Stimulated activated CD8-positive, alpha-beta memory T cell treated with anti-CD3 and anti-CD28 coated beads, Interleukin-15, amount 100 ng/mL, for 1 hour (primary cell): Measurements from ENCODE around the gene HNRNPH1.
"Not testable (repeated sequence)": the region's sequence is repeated elsewhere in the genome, so short reads cannot be mapped to it uniquely, and the experiment has no call there.

ENCODE experiments used
- DNase-seq: peaks from one replicate; pipeline ENCODE4 v3.0.0-alpha.2; 2020; ENCODE audit warnings: low read depth

HNRNPH1 gene

GRCh38 chr5:179623003-179623905 is at the start of gene HNRNPH1:
TSS of gene HNRNPH1 (minus strand) at chr5:179623671. CDS start at chr5:179623133, 538 bp downstream.
- peak; percentile 97 for DNase-seq

GRCh38 chr5:179668391-179668790 is 44.9 kb upstream of the HNRNPH1 start:
- no peak for DNase-seq

GRCh38 chr5:179661647-179662046 is 38.2 kb upstream of the HNRNPH1 start:
- not testable (repeated sequence) for DNase-seq

GRCh38 chr5:179658179-179658856 is 34.8 kb upstream of the HNRNPH1 start:
- not testable (repeated sequence) for DNase-seq

GRCh38 chr5:179657302-179658178 is 34.1 kb upstream of the HNRNPH1 start:
- not testable (repeated sequence) for DNase-seq

GRCh38 chr5:179653135-179653534 is 29.7 kb upstream of the HNRNPH1 start:
- not testable (repeated sequence) for DNase-seq

- not testable (repeated sequence) for DNase-seq
Measured at GRCh38 chr5:179650245-179650644, 26.8 kb upstream of the HNRNPH1 start.

- not testable (repeated sequence) for DNase-seq
Measured at GRCh38 chr5:179649166-179649703, 25.8 kb upstream of the HNRNPH1 start.

- no peak for DNase-seq
Measured at GRCh38 chr5:179648410-179648809, 24.9 kb upstream of the HNRNPH1 start.

GRCh38 chr5:179644766-179645165 is 21.3 kb upstream of the HNRNPH1 start:
- not testable (repeated sequence) for DNase-seq

- DNase-seq: not testable (repeated sequence)
Measured at GRCh38 chr5:179643141-179643920, 19.9 kb upstream of the HNRNPH1 start.

- DNase-seq: not testable (repeated sequence)
Measured at GRCh38 chr5:179642626-179643025, 19.2 kb upstream of the HNRNPH1 start.

- not testable (repeated sequence) for DNase-seq
Measured at GRCh38 chr5:179641745-179642144, 18.3 kb upstream of the HNRNPH1 start.

GRCh38 chr5:179639296-179639695 is 15.8 kb upstream of the HNRNPH1 start:
- DNase-seq: not testable (repeated sequence)

GRCh38 chr5:179634370-179635172 is 11.1 kb upstream of the HNRNPH1 start:
- not testable (repeated sequence) for DNase-seq

GRCh38 chr5:179633501-179634369 is 10.3 kb upstream of the HNRNPH1 start:
- DNase-seq: not testable (repeated sequence)

GRCh38 chr5:179624841-179625271 is 1.4 kb upstream of the HNRNPH1 start:
- no peak for DNase-seq

GRCh38 chr5:179623906-179624741 is 653 bp upstream of the HNRNPH1 start:
- no peak for DNase-seq
